NOMO-1 treated with dmso at 0.1 percent for 144 hours (cell line): ENCODE results near the gene TFB2M.

Source experiments
- DNase-seq: peaks from one replicate; lab custom pipeline; 2025; ENCODE audit not compliant: unreplicated experiment; lab: John Stamatoyannopoulos, UW

The TFB2M gene

GRCh38 chr1:246559310-246559709, 6.8 kb downstream of the TFB2M start:
- DNase-seq: no peak

- no peak for DNase-seq
Measured at GRCh38 chr1:246558041-246558440, 8.0 kb downstream of the TFB2M start.

- DNase-seq: no peak
Measured at GRCh38 chr1:246554201-246554600, 11.9 kb downstream of the TFB2M start.

- DNase-seq: no peak
Measured at GRCh38 chr1:246552110-246552509, 14.0 kb downstream of the TFB2M start.

- no peak for DNase-seq
Measured at GRCh38 chr1:246550402-246550801, 15.7 kb downstream of the TFB2M start.

- no peak for DNase-seq
Measured at GRCh38 chr1:246549665-246550064, 16.4 kb downstream of the TFB2M start.

- DNase-seq: no peak
Measured at GRCh38 chr1:246544001-246544400, 22.1 kb downstream of the TFB2M start.

- no peak for DNase-seq
Measured at GRCh38 chr1:246540738-246541491, 25.1 kb downstream of the TFB2M start.

- DNase-seq: no peak
Measured at GRCh38 chr1:246537887-246538286, 28.2 kb downstream of the TFB2M start.

GRCh38 chr1:246537441-246537840, 28.6 kb downstream of the TFB2M start:
- DNase-seq: no peak

- no peak for DNase-seq
Measured at GRCh38 chr1:246534114-246534513, 31.9 kb downstream of the TFB2M start.

- DNase-seq: no peak
Measured at GRCh38 chr1:246533371-246533905, 32.6 kb downstream of the TFB2M start.

- no peak for DNase-seq
Measured at GRCh38 chr1:246532519-246532918, 33.5 kb downstream of the TFB2M start.

- no peak for DNase-seq
Measured at GRCh38 chr1:246530482-246530881, 35.6 kb downstream of the TFB2M start.

- DNase-seq: no peak
Measured at GRCh38 chr1:246528933-246529731, 36.9 kb downstream of the TFB2M start.

GRCh38 chr1:246527402-246528088, 38.5 kb downstream of the TFB2M start:
- DNase-seq: no peak

GRCh38 chr1:246526915-246527314, 39.1 kb downstream of the TFB2M start:
- no peak for DNase-seq

- no peak for DNase-seq
Measured at GRCh38 chr1:246526380-246526779, 39.7 kb downstream of the TFB2M start.

GRCh38 chr1:246519514-246519913, 46.5 kb downstream of the TFB2M start:
- DNase-seq: no peak

GRCh38 chr1:246518456-246519205, 47.4 kb downstream of the TFB2M start:
- no peak for DNase-seq

- no peak for DNase-seq
Measured at GRCh38 chr1:246517391-246517790, 48.7 kb downstream of the TFB2M start.
